HG02623 (cell line): Measurements from ENCODE around the gene ATG101.
"Not testable (repeated sequence)": the region's sequence is repeated elsewhere in the genome, so short reads cannot be mapped to it uniquely, and the experiment has no call there.

ENCODE experiments used
- ATAC-seq: cut with Tn5 transposase; IDR thresholded peaks from one replicate; pipeline ENCODE4 v1.9.1; 2021; ENCODE audit warnings: moderate library complexity; ENCODE audit not compliant: unreplicated experiment

Gene ATG101

DNA sequence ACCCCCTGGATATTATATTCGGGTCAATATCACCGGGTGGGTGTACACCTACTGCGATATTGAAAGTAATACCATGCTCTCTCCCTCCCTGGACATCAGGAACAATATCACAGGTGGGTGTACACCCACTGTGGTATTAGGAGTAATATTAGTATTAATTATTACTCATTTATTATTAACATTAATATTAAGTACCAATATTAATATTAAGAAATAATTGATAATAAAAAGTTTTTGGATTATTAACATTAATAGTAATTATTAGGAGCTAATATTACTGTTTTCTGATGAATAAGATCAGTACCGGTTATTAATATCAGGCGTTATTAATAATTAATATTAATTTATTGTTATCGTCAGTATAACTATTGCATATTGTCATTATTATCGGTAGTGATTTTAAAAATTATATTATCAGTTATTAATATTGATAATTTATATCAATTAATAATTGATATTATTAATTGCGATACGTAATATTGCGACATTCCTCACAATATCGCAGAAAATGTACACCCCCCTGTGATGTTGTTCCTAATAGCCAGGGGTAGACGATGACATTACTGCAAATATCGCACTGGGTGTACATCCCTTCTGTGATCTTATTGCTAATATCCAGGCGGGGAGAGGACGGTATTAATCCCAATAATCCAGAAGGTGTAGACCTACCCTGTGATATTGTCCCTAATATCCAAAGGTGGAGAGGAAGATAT lies 26.7 kb downstream of the ATG101 start:
- no peak for ATAC-seq

DNA sequence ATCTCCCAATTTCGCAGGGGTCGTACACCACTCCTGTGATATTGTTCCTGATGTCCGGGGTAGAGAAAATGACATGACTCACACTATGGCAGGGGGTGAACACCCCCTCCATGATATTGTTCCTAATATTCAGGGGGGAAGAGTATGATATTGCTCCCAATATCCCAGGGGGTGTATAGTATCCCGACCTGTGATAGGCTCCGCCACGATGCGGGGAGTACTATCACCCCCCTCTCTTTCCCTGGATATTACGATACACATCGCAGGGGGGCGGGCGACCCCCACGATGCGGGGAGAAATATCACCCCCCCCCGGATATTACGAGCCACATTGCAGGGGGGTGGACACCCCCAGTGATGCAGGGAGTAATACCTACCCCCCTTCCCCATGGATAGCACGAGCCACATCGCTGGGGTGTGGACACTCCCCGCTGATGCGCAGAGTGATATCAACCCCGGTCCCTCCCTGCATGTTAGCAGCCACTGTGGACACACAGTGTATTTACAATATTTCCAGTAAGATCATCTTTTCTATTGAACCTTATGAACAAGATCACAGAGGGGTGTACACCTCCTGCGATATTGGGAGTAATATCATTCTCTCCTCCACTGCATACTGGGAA lies 27.4 kb downstream of the ATG101 start:
- no peak for ATAC-seq

DNA sequence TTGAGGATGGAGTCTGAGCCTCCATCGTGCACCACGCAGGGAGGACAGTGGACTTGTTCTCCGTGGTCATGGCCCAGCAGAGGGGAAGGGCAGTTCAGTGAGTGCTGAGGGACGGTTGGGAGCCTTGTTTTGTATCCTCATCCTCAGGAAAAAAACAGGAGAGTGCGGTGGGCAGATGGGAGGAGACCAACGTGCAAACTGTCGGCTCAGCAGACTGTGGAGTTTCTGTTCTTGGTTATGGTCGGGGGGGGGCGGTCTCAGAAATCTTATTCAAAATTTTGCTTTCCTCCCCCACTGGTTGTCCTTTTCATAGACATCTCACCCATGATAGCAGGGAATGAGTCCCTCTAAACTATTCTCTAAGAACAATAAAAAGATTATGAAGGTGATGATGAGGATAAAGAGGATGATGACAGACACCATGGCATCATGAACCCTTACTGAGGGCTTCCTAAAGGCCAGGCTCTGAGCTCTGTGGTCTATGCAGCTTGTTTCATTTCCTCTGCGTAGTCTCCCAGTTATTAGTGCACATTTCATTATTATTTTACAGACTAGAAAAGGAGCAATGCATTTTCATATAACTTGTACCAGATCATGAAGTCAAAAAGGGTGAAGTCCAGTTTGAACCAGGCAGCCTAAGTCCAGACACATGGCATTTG lies 34.8 kb downstream of the ATG101 start:
- not testable (repeated sequence) for ATAC-seq

DNA sequence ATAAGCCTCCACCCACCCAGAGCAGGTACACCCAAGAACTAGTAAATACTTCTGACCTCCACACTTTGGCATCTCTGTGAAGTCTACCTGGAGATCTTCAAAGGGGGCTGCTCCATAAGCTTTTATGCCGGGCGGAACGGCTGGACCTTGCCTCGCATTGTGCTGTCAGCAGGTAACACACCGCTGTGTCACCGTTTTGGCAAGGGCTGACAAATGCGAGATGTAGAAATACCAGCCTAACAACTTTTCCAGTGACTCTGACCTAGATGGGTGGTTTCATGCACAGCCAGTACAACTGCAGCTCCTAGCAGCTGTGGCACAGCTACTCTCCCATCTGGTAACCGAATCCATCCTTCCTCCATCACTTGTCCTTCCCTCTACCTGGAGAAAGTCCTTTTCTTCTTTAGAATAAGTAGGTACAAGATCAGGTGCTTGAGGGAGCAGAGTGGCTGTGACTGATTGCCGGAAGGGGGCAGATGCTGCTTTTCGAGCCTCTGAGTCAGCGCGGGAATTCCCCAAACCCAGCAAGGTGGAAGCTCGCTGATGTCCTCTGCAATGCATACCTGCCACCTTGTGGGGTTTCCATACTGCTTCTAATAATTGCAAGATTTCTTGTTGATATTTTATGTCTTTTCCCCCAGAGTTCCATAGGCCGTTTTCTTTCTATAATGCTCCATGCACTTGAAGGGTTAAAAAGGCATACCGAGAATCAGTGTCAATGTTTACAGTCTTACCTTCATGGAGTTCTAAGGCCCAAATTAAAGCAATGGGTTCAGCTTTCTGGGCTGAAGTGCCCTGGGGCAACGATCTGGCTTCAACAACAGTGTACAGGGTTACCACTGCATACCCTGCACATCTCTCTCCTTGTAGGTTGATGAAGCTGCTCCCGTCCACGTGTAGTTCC lies 46.7 kb downstream of the ATG101 start:
- not testable (repeated sequence) for ATAC-seq

DNA sequence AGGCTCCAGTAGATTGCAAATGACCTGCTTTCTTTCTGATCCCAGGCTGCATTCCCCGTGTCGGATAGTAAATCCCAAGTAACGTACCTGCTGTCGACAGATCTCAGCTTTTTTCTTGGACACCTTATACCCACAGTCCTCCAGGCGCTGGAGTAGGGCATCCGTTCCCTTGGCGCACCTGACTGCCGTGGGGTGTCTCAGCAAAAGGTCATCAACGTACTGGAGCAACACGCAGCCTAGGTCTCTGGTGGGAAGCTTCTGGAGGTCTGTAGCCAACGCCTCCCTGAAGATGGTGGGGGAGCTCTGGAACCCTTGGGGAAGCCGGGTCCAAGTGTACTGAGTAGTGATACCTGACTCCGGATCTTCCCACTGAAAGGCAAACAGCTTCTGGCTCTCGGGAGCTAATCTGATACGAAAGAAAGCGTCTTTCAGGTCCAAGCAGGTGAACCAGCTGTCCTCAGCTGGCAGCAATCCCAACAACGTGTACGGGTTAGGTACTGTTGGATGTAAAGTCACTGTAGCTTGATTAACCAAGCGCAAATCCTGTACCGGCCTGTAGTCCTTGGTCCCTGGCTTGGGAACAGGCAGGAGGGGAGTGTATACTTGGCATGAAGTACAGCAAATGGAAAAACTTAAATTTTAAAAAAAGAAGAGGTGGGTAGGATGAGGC lies 48.2 kb downstream of the ATG101 start:
- not testable (repeated sequence) for ATAC-seq

DNA sequence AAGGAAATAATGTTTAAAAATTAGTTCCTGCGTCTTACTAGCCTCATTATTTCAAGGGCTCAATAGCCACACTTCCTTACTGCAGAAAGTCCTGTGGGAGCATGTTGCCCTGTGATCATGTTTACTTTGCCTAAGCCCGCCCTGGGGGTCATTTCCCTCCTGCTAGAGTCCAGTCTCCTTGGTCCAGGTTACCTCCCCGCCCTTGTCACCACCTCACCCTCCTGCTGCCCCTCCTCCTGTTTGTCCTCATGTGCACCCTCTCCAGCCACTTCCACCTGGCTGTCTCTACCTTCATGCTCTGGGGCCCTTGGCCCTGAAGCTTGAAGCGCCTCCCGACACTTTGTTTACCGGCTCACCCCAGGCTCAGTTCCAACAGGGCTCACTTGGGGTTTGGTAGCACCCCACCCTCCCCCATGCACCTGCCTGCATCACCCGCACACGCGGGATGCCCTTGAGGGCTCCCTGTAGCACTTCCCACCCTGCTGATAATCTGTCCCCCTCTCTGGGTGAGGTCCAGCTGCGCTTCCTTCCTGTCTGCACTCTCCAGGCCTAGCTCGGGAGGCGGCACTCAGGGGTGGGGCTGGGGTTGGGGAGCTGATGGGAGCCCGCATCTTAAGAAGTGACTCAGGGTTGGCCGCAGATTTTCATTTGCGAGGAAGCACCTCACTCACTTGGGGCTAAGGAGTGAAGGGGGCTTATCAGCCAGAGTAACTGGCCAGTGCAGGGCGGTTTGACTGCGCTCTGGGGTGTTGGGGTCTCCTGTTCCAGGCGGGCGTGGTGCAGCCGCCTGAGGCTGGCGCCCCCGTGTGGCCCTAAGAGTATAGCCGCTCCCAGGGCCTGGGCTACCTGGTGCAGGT lies 49.8 kb downstream of the ATG101 start:
- no peak for ATAC-seq

DNA sequence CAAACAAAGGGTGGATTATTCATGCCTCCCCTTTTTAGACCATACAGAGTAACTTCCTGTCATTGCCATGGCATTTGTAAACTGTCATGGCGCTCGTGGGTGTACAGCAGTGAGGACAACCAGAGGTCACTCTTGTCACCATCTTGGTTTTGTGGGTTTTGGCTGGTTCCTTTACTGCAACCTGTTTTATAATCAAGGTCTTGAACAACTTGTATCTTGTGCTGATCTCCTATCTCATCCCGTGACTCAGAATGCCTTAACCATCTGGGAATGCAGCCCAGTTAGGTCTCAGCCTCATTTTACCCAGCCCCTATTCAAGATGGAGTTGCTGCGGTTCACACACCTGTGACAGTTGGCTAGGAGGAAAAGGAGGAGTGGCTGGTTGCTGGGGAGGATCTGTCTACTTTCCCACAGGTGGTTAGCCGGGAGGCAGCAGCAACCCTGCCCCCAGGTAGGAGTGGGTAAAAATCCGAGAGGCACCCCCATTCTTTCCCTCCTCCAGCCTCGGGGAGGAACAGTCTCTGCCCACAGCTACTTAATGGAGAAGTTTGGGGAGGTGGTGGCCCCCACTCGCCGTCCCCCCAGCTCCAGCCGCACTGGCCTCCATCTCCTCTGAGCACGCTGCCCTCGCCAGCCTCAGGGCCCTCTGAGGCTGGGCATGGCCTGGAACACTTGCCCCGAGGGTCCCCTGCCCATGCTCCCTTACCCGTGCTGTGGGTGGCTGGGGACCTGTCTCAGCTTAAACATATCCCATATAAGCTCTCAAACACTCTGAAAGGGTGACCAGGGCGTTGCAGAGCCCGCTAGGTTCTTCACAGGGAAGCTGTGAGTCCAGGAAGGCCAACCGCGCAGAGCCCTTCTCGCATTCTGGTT lies 51.4 kb downstream of the ATG101 start:
- ATAC-seq, result no peak

DNA sequence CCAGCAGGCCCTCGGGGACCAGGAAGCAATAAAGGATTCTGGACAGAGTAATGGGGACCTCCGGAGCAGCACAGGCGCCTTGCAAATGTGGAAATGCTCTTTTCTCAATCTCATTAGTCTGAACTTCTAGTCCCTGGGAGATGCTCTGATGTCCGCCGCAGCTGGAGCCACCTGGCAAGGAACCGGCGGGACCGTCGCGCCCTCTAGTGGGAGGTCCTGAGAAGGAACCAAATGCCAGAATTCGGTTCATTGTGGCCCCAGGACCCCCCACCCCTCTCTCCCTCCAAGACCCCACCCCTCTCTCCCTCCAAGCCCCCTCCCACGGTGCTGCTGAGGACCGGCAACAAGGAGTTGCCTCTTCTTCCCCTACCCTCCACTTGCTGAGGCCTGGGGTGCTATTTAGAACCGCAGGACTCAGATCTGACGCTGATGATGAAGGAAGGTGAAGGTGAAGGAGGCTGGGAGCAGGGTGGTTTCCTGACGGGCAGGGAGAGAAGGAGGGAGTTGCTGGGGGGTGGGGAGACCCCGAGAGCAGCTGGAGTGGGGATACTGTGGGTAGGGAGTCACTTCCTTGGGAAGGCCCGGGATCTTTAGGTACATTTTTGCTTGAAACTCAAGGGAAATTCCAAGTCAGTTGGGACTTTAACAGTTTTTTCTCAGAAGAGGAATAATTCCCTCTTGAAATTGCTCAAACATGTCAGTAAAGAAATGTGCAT lies 52.2 kb downstream of the ATG101 start:
- ATAC-seq, result no peak

DNA sequence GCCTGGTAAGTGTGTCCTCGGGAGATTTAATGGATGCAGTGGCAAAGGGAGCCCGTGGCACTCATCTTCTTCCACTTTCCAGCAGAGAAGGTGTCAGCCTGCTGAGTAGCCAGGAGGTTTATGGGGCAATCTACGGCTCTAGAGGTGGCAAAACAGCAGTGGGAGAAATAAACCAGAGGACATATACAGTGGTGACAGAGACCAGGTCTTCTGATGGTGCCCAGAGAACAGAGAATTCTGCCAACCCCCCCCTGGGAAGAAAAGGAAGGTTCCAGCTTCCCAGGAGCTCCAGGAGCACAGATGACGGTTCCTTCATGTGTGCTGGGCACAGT lies 52.7 kb downstream of the ATG101 start:
- no peak for ATAC-seq

DNA sequence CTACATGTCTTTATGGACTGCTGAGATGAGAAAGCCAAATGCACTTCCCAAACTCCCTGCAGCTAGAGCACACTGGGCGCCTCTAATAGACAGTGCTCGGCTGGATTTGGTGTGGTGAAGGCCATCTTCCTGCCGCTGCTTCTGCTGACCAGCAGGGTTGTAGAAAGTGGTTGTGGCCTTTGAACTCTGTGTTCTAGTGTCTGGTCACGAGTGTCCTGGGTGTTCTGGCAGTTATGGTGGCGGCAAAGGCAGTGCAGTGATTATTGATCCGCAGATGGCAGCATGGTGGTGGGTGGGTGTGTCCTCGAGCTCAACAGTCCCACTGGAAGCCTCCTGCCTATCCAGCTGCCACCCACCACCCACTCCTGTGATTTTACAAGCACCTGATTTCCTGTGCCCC lies 53.1 kb downstream of the ATG101 start:
- no peak for ATAC-seq

DNA sequence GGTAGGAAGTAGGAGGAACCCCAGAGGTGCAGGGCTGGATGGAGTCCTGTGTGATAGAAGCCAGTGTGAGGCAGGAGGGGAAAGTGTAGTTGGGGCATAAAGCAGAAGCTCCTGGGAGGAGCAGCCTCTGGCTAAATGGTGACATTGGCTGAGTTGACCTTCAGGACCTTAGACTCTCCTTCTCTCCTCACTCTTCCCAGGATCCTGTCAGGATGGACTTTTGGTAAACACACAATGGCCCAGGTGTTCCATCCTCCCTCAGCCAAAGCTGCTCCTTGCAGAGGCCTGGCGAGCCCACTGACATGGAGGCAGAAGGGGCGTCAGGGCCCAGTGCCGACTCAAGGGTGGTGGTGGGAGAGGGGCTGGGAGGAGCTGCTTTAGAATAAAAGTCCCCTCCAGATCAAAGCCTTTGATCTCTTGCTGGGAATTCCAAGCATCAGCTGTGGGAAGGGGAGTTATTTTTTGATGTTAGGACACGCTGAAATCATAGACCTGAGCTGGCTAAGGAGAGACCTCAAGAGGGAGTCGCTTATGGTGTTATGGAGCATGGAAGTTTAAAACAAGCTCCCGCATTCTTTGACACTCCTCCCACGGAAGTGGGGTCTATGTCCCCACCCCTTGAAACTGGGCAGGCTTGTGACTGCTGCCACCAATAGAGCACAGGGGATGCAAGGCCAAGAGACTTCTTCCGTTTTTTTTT lies 53.9 kb downstream of the ATG101 start:
- no peak for ATAC-seq

DNA sequence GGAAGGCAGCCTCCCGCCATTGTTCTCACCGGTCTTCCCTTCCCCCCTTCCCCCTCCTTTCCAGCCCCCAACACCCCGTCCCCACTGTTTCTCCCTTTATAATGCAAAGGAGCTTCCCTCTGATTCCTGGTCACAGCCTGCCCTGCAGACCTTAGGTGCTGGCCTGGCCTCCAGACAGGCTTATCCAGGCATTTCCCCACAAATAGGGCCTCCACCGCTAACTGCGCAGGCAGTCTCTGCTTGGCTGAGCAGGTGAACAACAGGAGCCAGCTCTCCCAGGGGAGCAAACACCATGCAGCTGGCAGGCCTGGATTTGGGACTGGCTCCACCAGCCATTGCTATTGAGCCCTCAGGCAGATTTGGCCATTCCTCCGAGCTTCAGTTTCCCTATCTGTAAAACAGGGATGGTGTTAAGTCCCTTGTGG lies 55.7 kb downstream of the ATG101 start:
- no peak for ATAC-seq

DNA sequence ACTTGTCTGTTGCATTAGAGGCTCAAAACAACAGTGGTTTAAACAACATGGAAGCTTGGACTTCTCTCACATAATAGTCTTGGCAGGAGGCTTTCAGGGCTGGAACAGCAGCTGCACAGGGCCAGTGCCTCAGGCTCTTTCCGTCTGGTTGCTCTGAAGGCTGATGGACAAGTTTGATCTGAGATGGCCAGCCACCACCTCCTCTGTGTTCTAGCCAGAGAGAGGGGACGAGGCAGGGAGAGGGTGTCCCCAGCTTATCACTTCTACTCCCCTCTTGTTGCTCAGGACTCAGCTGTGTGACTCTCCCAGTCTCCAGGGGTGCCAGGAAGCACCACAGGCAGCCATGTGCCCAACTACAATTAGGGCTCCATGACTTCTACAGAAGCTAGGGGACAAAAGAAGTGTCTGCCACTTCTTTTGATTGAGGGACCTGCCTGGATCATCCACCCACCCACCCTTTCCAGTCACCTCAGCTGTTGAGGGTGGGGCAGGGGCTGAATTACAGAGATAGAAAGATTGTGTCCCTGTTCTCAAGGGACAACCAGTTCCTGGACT lies 56.3 kb downstream of the ATG101 start:
- no peak for ATAC-seq
